HG02973 (cell line): ENCODE measurements around the gene SLC49A3.
"Not testable (repeated sequence)": the region's sequence is repeated elsewhere in the genome, so short reads cannot be mapped to it uniquely, and the experiment has no call there.

Source experiments
- ATAC-seq: cut with Tn5 transposase; IDR thresholded peaks from one replicate; pipeline ENCODE4 v1.9.1; 2021; ENCODE audit warnings: moderate library complexity; ENCODE audit not compliant: unreplicated experiment

The SLC49A3 gene

GRCh38 chr4:688854-689681, at the start of gene SLC49A3:
SLC49A3 (minus strand) TSS chr4:689151; CDS start chr4:689127, 24 bp downstream.
- no peak for ATAC-seq

GRCh38 chr4:736561-736960, 47.6 kb upstream of the SLC49A3 start:
- not testable (repeated sequence) for ATAC-seq

DNA sequence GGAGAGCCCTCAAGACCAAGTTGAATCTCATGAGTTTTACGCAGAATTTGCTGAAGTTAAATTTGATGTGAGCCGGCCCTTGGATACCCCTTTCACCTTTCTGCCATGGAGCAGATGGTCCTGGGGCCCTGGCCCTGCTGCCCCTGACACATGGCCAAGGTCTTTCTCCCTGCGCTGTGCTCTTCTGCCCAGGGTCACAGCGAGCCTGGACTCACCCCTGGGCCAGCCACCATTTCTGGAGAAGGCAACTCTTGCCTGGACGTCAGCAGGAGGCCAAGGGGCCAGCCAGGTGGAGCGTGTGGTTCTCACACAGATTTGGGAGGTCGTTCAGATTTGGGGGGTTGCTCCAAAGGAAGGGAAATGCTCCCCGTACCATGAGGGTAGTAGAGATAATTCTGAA, 46.6 kb upstream of the SLC49A3 start:
- ATAC-seq = no peak

DNA sequence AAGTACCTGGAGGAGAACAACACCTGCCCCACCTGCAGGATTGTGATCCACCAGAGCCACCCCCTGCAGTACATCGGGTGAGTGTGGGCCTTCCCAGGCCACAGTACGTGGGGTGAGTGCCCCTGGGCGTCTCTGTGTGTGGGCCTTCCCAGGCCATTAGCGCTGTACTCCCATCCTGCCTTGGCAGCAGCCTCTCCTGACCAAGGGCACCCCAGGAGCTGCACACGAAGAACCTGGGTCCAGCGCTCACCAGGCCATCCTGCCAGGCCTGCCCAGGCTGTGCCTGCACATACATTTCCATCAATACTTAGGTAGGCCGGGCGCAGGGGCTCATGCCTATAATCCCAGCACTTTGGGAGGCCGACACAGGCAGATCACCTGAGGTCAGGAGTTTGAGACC, 46.0 kb upstream of the SLC49A3 start:
- ATAC-seq = no peak

GRCh38 chr4:734075-734474, 45.1 kb upstream of the SLC49A3 start:
- ATAC-seq = no peak

GRCh38 chr4:733631-733980, 44.7 kb upstream of the SLC49A3 start:
- ATAC-seq = no peak

- no peak for ATAC-seq
Measured at GRCh38 chr4:732911-733630, 44.1 kb upstream of the SLC49A3 start.

GRCh38 chr4:732486-732885, 43.5 kb upstream of the SLC49A3 start:
- no peak for ATAC-seq

DNA sequence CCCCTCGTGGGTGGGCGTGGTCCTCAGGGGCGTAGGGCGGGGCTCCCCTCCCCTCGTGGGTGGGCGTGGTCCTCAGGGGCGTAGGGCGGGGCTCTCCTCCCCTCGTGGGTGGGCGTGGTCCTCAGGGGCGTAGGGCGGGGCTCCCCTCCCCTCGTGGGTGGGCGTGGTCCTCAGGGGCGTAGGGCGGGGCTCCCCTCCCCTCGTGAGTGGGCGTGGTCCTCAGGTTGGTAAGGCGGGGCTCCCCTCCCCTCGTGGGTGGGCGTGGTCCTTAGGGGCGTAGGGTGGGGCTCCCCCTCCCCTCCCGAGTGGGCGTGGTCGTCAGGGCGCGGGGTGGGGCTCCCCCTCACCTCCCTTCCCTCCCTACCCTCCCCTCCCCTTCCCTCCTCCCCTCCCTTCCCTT, 43.0 kb upstream of the SLC49A3 start:
- ATAC-seq = not testable (repeated sequence)

DNA sequence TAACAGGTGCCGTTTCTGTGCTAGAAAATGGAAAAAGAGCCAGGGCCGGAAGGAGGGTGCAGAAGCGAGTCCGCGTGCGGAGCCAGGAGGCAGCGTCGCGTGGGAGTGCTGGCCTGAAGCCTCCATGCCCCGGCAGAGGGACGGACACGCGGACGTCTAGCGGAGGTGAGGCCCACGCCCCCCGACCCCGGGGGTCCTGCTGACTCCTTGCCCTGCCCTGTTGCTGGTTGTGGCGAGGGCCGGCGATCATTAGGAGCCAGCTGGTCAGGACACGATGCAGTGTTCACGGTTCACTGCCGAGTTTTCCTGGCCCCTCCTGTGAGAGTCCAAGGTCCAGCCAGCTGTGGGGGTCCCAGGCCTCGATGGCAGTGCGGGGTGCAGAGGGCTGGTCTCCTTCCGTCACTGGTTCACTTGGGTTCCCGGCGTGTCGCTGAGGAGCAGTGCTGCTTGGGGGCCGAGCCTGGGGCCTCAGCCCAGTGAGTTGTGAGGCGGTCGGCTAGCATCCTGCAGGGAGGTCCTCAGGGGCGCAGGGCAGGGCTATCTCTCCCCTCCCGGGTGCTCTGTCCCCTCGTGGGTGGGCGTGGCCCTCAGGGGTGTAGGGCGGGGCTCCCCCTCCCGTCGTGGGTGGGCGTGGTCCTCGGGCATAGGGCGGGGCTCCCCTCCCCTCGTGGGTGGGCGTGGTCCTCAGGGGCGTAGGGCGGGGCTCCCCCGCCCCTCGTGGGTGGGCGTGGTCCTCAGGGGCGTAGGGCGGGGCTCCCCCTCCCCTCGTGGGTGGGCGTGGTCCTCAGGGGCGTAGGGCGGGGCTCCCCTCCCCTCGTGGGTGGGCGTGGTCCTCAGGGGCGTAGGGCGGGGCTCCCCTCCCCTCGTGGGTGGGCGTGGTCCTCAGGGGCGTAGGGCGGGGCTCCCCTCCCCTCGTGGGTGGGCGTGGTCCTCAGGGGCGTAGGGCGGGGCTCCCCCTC, 42.3 kb upstream of the SLC49A3 start:
- ATAC-seq = not testable (repeated sequence)

GRCh38 chr4:730511-730910, 41.6 kb upstream of the SLC49A3 start:
- ATAC-seq = no peak

- no peak for ATAC-seq
Measured at GRCh38 chr4:729336-730315, 40.7 kb upstream of the SLC49A3 start.

DNA sequence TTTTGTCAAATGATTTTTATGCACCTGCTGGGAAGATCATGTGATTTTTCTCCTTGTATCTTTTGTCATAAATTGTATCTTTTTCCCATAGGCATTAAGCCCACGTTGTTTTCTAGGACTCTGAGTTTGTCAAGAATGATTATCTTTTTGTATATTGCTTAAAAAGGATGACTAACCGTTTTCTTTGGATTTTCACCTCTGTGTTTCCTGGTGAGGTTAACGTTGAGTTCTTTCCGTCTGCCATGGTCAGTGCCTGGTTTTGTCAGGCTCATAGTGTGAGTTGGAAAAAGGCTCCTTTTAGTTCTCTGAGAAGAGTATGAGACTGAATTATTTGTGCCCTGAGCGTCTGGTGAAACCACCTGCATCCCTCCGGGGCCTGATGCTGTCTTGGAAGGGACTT, 38.6 kb upstream of the SLC49A3 start:
- ATAC-seq = no peak

DNA sequence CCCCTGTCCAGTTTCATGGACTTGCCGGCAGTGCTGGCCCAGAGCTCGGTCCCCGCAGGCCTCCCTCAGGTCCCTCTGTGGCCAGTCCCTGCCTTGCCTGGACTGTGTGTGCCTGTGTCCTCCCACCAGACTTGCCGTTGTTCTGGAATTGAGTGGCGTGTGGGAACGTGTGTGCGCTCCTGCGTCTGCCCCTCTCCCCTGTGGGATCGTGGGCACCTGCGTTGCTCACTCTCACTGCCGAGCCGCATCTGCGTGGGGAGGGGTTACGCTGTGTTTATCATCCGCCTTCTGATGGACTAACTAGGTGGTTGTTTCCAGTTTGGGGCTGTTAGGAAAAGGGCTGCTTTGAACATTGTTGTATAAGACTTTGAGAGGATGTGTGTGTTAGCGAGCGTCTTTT, 37.9 kb upstream of the SLC49A3 start:
- ATAC-seq = no peak

GRCh38 chr4:726235-726787, 37.4 kb upstream of the SLC49A3 start:
- no peak for ATAC-seq

GRCh38 chr4:725391-726234, 36.7 kb upstream of the SLC49A3 start:
- ATAC-seq = no peak

- ATAC-seq = no peak
Measured at GRCh38 chr4:723751-724530, 35.0 kb upstream of the SLC49A3 start.

DNA sequence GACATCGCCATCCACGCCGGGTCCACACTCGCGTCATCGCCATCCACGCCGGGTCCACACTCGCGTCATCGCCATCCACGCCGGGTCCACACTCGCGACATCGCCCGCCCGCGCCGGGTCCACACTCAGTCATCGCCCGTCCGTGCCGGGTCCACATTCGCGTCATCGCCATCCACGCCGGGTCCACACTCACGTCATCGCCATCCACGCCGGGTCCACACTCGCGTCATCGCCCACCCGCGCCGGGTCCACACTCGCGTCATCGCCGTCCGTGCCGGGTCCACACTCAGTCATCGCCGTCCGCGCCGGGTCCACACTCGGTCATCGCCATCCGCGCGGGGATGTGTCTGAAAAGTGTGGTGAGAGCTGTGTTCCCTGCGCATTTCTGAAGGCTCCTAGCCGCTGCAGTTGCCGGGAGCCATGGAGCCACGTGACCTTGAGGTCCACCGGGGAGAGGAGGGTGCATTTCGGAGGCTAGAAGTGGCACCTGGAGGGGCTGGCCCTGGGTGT, 34.0 kb upstream of the SLC49A3 start:
- no peak for ATAC-seq
